GM20431 (cell line): ENCODE data around the gene HMX3.

Experiments used
- in situ Hi-C: fragments of 300-500 bp; cut with MseI, MboI; formaldehyde crosslinking; loops from one replicate; pipeline ENCODE4 v1.15.0; 2020; ENCODE audit warnings: low sequenced_read_pairs; ENCODE audit not compliant: unreplicated experiment

Gene HMX3

GRCh38 chr10:123146013-123146893 lies 10.5 kb downstream of the HMX3 start:
- in situ Hi-C loops: loop anchor here (10.0 kb wide), 1 partner anchor 409 kb away; no protein-coding TSS in a partner anchor

GRCh38 chr10:123146894-123147634 lies 11.3 kb downstream of the HMX3 start:
- in situ Hi-C loops: loop anchor here (10.0 kb wide), 1 partner anchor 408 kb away; no protein-coding TSS in a partner anchor

DNA sequence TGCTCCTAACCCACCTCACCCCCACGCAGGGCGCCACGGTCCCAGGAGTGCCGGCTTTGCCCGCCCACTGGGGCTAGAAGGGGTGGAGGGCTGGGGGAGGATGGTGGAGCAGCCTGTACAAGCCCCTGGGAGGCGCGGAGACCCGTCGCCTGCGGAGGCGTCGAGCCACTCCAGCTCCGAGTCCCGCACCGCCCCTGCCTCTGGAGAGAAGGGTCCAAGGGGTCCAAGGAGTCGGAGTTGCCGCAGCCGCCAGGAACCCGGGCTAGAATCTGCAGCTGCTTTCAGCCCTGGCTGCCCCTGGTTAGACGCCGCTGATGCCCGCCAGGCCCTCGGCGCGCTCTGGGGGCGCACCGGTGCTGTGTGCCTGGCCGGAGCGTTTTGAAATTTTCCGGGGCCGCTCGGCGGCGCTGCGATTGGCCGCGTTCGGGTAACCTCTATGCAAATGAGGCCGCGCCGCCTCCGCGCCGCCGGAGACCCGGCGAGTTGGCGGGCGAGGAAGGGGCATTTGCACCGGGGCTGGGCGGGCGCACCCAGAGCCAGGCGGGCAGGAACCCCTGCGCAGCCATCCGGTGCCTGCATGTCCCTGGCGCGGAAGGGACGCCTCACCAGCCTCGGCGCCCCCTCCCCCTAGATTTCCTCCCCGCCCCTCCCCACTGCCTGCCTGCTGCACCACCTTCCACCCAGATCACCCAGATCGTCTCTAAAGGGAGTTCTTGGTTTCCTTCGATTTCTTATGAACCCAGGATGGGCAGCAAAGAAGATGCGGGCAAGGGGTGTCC lies 12.1 kb downstream of the HMX3 start, which contains the start of gene HMX2:
TSS of gene HMX2 (plus strand) at position 502 of the 779 bp plus-strand sequence. CDS start at position 745, 243 bp downstream.
- in situ Hi-C loops: loop anchor here (10.0 kb wide), 1 partner anchor 407 kb away; no protein-coding TSS in a partner anchor

DNA sequence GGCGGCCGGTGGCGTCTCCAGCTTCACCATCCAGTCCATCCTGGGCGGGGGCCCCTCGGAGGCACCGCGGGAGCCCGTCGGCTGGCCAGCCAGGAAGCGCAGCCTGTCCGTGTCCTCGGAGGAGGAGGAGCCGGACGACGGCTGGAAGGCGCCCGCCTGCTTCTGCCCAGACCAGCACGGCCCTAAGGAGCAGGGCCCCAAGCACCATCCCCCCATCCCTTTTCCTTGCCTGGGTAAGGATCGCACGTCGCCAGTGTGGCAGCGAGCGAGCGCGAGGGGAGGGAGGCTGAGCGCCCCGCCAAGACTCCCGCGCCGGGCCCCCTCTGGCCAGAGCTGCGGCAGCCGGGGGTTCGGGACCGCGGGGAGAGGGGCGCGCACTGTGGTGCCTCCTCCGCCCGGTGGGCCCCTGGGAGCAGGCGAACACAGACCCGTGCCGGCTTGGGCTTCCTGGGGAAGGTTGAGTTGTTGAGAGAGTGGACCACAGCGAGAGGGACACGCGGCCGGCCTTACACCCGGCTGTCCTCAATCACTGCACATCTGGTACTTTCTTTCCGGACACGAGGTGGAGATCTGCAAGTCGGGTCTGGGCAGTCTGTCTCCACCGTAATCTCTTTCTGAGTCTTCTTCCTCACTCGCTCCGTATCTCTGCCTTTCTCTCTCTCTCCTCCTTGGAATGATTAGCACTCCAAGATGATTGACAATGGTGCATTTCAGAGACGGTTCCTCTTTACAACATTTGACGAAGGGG lies 12.8 kb downstream of the HMX3 start:
- in situ Hi-C loops: loop anchor here (10.0 kb wide), 1 partner anchor 406 kb away; no protein-coding TSS in a partner anchor

DNA sequence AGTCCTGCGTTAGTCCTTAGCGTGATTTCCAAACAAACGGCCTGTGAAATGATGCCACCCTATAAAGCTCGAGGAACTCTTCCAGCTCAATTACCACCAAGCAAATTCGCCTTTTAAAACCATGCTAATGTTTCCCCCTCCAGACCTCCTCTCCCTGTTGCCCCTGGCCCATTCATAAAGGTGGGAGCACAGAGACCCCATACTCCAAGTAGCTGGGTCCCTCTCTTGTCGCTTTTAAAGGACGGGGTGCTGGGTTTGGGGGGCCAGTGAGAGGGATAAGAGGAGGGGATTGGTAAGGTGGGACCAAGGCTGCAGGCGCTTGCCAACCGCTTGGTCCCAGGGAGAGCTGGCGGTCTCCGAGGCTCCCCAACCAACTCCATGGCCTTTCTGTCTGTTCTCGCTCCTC lies 13.4 kb downstream of the HMX3 start:
- in situ Hi-C loops: loop anchor here (10.0 kb wide), 1 partner anchor 406 kb away; no protein-coding TSS in a partner anchor

GRCh38 chr10:123149568-123150270 lies 13.9 kb downstream of the HMX3 start:
- in situ Hi-C loops: loop anchor here (10.0 kb wide), 1 partner anchor 405 kb away; no protein-coding TSS in a partner anchor

DNA sequence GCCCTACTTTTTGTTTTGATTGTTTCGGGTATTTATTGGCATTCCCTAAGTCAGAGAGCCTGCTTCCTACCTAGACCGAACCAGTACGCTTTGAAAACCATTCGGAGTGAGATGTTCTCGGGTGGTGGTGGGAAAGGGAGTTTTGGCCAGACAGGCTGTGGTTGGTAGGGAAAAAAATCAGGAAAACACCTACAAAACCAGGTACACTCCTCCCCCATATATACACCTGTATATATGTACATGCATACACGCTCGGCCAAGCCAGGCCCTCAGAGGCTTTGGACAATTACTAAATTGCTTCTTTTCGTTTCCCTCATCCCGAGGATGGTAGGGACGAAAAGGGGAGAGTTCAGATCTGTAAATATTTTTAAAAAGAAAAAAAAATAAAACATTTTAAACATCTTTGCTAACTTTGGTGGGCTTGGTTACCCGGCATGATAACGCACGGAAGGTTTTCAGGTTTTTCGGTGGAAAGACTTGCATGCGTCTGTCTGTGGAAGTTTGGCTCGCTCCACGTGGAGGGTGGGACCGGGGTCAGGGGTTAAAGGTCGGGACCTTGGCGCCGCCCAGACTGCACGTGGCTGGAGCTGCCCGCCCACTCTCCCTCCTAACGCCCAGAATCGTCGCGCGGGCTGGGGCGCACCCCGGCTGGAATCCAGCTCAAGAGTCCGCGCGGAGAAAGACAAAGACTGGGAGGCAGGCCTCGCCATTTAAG lies 14.7 kb downstream of the HMX3 start:
- in situ Hi-C loops: no loop called here

DNA sequence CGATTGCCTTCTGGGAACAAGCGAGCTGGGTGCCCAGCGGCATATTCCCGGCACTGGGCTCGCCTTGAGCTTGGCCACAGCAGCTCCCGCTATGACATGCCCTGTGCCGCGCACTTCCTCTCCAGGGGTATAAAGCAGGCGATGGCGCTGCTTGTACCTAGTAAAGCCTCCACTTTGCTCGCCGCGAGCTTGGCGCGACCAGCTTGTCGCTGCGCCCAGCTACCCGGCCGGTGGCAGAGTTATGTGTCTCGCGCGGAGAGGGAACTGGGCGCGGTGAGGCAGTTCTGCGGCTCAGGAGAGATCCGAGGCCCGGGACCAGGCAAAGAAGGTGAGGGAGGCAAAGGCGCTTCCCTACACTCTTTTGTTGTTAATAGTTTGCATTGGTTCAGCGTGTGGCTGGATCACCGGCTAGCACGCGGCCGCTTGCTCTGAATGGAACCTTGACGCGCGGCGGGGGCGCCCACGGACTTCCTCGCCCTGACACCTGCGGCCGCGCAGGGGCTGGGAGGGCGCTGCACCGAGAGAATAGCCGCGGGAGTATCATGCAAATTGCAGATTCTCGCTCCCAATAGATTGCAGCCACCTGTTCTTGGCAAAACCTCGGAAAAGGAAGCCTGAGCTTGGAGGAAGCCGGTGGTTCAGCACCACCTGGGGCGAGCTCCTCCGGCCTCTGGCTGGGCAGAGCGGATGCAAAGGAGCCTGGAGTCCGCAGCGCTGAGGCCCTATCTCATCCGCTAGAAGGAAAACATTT lies 15.4 kb downstream of the HMX3 start:
- in situ Hi-C loops: no loop called here

DNA sequence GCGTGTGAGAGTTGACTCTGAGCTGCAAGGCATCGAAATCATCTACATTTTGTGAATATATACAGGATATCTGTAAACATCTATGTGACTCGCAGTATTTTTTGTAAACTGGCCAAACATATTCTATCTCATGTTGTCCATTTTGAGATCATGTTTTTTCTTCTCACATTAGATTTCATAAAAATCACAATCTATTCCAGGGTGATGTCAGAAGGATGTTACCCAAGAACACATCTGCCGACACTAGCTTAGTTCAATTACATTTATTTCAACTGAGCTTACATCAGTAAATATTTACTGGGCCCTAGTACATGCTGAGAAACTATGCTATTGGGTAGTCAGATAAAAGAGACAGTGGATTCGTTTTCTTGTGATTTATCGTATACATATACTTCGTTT lies 16.0 kb downstream of the HMX3 start:
- in situ Hi-C loops: no loop called here

DNA sequence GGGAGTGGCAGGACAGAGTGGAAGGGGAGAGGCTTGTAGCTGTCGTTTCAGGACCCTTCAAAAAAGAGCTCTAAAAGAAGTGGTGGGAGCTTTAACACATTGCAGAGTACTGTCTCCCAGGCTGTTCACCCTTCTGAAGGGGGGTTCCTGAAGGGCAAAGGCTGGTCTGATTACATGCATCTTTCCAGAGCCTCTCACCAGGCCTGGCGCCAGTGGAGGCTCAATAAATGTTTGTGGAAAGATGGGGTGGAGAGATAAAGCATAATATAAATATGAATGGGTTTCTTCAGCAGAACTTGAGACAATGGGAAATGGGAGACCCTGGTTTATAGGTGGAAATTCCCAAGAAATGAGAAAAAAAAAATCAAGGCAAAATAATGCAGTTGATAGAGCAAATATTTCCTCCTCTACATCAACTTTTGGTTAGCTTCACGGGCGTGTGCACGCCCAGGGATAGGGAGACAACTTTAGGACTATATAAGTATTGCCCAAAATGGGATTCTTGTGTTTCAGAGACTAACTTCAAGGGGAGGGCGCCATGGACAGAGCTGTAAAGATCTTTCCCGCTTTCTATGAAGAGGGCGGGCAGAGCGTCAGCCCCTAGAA lies 17.8 kb downstream of the HMX3 start:
- in situ Hi-C loops: no loop called here

DNA sequence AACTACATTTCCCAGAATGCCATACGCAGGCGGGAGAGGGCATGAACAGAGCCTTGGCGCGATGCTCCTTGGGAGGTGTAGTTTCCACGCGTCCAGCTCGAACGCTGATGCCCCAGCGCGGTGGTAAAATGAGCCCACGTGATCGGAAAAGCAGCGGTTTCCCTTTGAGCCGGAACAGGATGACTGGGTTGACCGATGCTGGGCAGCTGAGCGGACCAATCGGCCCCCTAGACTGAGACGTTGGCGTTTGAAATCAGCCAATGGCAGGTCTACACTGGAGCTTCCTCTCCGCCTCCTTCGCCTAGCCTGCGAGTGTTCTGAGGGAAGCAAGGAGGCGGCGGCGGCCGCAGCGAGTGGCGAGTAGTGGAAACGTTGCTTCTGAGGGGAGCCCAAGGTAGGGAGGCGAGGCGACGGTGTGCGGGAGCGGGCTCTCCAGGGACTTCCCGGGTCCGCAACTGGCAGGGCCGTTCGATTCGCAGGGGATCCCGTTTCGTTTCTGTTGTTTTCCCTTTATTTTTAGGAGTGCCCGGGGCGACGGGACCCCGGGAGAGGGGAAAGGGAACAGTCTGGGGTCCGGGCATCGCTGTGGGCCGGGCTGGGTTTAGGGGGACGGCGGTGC lies 18.4 kb downstream of the HMX3 start, which contains the start of gene BUB3:
TSS of gene BUB3 (plus strand) at position 311 of the 619 bp plus-strand sequence. CDS start 516 bp downstream, outside the sequence.
- in situ Hi-C loops: no loop called here

GRCh38 chr10:123154711-123155505 lies 19.1 kb downstream of the HMX3 start:
- in situ Hi-C loops: no loop called here

GRCh38 chr10:123156078-123156477 lies 20.3 kb downstream of the HMX3 start:
- in situ Hi-C loops: no loop called here

DNA sequence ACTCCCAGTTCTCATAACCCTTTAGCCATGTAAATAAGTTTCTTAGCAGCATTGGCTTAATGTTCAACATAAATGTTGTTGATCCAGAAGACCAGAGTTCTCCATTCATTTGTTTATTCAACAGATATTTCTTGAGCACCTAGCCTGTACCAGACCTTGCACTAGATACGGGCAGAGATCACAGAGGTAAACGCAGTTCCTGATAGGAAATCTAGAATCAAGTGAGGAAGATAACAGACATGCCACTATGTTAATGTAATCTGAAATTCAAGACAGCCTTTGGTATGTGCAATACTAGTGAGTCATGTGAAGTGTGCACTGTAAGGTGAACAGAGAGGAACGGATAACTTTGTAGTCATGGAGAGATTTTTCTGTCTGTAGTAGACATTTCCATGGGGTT lies 21.4 kb downstream of the HMX3 start:
- in situ Hi-C loops: no loop called here

DNA sequence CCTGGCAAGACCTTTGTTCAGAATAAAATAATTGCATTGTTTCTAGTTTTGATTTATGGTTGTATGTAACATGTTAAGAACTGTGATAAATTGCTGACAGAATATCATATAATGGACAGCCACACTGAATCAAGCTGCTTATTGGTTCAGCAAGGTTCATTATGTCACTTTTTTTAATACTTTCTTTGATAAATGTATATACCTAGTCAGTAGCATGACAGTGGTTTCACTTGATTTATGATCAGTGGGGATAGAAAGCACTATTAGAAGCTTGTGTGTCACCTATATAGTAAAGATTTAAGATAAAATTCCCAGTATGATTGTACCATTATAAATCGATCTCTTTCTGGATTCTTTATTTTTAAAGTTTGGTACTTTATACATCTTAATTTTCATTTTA lies 22.9 kb downstream of the HMX3 start:
- in situ Hi-C loops: no loop called here
